GM18499 (cell line): Measurements from ENCODE around the gene UBAP1.
"Not testable (repeated sequence)": the region's sequence is repeated elsewhere in the genome, so short reads cannot be mapped to it uniquely, and the experiment has no call there.

Experiments
- ATAC-seq: cut with Tn5 transposase; IDR thresholded peaks from one replicate; pipeline ENCODE4 v1.9.1; 2021; ENCODE audit warnings: moderate number of reproducible peaks; ENCODE audit not compliant: insufficient read depth, unreplicated experiment

Gene UBAP1

DNA sequence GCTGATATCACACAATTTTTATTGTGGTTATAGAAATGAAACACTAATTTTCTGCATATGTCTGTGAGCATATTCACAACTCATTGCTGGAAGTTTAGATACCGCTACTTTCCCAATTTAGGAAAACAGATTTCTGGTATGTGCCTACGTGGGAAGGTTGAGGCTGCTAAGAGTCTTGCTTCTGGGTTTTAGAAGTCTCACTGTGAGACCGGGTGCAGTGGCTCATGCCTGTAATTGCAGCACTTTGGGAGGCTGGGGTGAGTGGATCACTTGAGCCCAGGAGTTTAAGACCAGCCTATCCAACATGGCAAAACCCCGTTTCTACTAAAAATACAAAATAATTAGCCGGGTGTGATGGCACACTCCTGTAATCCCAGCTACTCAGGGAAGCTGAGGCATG is 39.6 kb downstream of the UBAP1 start:
- ATAC-seq, result no peak

GRCh38 chr9:34219421-34219820 is 40.6 kb downstream of the UBAP1 start:
- no peak for ATAC-seq

- ATAC-seq, result no peak
Observed at GRCh38 chr9:34220218-34220617, 41.4 kb downstream of the UBAP1 start.

DNA sequence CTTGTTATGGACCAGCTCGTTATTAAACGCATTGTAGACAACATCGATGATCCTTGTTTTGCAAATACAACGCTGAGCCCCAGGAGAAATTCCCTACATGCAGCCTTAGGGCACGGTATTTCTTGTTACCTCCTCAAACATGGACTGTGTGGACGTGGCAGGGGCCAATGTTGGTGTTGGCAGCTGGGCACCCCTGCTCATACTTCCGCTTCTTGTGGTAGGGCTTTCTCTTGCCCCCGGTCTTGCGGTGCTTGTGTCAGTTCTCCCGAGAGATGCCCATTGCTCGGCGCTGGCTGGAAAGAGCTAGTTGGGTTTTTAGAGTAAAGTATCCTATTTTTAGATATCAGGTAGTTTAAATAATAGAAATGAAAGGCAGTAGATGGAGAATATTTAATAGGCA is 45.5 kb downstream of the UBAP1 start:
- ATAC-seq, result no peak

- ATAC-seq, result not testable (repeated sequence)
Observed at GRCh38 chr9:34226144-34226760, 47.4 kb downstream of the UBAP1 start.

- ATAC-seq, result no peak
Observed at GRCh38 chr9:34227445-34227844, 48.6 kb downstream of the UBAP1 start.

DNA sequence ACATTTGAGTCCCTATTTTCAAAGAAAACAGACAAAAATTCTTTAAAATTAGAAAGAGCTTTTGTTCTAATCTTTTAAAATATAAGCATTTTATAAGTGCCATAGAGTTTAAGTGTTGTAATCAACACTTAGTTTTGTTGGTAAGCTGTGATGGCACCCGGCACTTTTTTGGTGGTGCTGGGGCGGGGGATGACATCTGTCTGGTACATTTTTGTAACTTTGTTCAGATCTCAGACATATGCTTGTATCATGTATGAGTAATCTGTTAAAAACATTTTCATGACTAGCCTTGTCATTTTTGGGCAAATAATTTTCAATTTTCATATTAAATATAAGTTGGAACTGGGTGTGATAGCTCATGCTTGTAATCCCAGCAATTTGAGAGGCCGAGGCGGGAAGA is 51.7 kb downstream of the UBAP1 start:
- ATAC-seq, result no peak

GRCh38 chr9:34232201-34232600 is 53.4 kb downstream of the UBAP1 start:
- no peak for ATAC-seq

DNA sequence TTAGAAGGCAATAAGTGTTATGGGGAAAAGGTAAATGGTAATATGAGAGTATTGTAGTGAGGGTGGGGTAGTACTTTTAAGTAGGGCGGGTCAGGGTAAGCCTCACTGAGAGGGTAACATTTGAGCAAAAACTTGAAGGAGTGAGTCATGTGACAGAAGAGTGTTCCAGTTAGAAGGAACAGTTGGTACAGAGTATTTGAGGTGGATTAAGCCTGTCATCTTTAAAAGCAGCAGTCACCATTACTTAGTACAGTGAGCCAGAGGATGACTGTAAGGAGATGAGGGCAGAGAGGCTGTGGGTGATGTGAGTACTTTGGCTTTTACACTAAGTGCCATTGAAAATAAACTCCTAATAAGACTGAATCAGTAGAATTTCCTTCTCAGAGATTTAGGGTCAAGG is 54.8 kb downstream of the UBAP1 start:
- ATAC-seq, result no peak

GRCh38 chr9:34237836-34238235 is 59.0 kb downstream of the UBAP1 start:
- no peak for ATAC-seq

DNA sequence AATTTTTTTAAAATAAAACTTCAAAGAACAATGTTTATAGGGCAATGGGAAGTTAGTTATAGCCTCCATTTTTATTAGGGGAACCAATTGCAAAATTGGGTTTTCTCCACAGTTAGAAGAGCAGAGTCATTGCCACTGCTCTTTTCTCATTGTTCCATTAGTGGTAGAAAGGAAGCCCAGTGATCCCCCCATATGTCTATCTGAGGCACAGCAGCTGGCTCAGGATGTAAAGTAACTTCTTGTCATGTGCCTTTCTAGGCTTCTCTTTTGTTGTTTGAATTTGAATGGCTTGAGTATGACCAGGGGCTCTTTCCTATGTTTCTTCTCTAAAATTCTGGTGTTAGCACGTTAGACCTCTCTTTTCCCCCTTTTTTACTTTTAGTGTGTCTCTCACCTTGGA is 61.2 kb downstream of the UBAP1 start:
- no peak for ATAC-seq

- no peak for ATAC-seq
Observed at GRCh38 chr9:34242830-34243229, 64.0 kb downstream of the UBAP1 start.

GRCh38 chr9:34245212-34245611 is 66.4 kb downstream of the UBAP1 start:
- not testable (repeated sequence) for ATAC-seq

DNA sequence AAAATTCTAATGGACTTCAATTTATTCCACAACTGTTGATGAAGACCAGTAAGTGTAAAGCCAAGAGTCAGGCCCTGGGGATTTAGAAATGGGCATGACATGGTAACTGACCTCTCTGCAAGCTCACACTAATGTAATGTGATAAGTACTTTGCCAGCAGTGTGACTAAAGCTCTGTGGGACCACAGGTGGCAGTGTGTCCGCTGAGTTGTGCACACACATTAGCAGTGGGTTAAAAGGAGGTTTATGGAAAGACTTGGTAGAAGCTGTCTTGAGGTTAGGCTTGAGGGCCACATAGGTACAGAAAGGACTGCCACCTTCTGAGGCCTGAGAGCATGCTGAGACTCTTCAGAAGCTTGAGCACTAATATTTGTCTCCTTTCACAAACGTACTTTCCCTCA is 67.6 kb downstream of the UBAP1 start:
- ATAC-seq, result no peak

DNA sequence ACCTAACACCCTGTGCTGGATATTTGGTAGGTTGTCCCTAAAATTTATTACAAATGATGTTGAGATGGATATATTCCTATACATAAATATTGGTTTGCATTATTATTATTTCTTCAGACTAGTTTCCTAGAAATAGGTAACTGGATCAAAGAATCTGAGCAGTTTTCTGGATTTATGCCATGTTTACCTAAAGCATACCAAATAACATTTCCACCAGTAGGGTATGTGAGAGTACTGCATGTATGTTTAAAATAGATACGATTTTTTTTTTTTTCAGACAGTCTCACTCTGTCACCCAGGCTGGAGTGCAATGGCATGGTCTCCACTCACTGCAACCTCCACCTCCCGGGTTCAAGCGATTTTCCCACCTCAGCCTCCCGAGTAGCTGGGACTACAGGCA is 68.9 kb downstream of the UBAP1 start:
- not testable (repeated sequence) for ATAC-seq

- no peak for ATAC-seq
Observed at GRCh38 chr9:34249274-34249673, 70.4 kb downstream of the UBAP1 start.

DNA sequence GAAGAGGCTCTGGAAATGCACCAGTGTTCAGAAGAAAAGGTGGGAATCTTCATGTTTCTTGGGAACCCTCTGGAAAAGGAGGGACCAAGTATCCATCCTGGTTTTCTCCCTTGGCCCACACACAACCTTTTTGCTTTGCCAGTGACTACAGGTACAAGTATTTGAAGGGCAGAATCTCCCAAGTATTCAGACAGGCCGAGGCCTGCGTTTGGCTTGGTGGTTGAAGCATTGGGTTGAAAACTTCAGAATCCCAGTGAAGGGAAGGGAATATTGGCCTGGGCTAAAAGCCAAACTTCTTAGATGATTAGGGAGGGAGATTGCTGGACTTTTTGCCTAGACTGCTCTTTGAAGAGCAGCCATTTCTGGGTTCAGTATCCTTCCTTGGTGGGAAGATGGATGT is 71.9 kb downstream of the UBAP1 start:
- no peak for ATAC-seq

DNA sequence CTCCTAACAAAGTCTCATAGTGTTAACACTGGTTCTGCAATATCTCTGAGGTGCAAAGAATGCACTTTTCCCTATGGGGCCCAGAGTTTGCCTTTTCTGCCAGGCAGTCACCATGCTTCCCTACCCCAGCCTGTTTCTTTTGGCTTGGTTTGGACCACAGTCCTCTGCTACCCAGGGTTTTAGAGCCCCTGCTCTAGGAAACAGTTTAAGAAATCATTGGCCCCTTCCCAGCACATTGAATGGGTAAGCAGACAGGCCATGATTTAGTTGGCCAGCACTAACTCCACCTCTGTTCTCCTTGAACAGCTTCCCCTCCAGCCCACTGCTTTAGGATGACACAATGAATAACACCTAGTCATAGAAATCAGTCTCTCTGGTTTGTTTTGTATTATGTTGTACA is 73.2 kb downstream of the UBAP1 start:
- ATAC-seq, result no peak

- ATAC-seq, result no peak
Observed at GRCh38 chr9:34252670-34253459, 74.0 kb downstream of the UBAP1 start.

DNA sequence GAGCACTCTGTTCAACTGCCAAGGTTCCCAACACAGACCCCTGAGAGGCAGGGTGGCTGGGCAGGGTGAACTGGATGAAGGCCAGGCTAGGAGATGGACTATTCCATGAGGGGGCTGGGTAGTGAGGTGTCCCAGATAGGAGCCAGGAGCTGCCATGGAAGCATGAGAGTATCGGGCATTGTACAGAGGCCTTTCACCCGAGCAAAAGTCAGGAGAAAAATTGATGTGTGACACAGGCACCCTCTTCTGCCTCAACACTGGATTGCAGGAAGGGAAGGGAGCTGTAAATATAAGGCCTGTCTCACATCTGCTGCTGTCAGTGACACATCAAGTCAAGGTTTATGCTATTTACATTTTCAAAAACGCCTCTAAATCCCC is 74.6 kb downstream of the UBAP1 start:
- no peak for ATAC-seq

DNA sequence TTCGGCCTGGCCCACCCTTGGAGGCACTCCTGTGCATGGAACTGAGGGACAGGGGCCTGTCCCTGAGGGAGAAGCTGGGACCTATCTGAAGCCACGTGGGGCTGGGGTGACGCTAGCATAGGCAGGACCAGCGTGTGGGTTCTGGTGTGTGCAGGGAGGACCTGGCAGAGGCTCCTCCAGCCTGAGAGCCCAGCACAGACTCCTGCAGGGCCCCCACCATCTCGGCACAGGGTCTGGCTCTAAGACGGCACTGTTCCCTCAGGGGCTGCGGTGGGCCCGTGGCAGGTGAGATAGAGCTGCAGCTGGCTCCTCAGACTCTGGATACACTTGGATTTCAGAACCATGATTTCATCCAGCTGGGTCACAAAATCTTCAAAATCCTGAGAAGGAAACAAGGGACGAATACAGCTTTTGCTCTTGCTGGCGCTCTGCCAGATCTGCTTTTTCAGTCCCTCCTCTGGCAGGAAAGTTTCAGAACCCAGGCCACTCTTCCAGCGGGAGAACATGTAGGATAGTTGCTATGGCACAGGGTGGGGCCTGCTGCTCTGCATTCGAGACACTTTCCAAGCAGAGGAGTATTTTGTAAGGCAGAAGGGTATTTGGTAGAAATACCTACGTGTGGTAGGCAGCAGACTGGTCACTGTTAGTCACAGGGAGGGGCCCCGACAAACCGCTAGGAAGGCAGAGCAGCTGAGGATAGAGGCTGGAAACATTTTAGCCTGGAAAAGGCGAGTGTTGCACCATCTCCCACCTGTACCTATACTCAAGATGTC is 75.5 kb downstream of the UBAP1 start:
- ATAC-seq, result no peak
